ENCODE measurements around the gene RALGPS2. TPM values are rescaled to one million over a fixed set of nuclear protein-coding genes. Genes with fewer than 3 reads are reported as not detected.

Gene RALGPS2
- total and polyA plus RNA-seq, 2 donors (not counting 1 experiment from before 2014, with no cell fraction given): 59.6 to 251 TPM

GRCh38 chr1:178768423-178768822 lies 43.4 kb downstream of the RALGPS2 start:
- DNase-seq: peak; percentile 44
- no peaks in the 10 kb centered on the region for H3K27me3 ChIP-seq (replicated peaks in 1 of 4; ENCODE audit: control extremely low read depth in 1 of 4, control insufficient read depth in 3 of 4, insufficient read depth in 4 of 4, low read length in 3 of 4)
- peak overlapping the region; percentile 24 for H3K9ac ChIP-seq (ENCODE audit: low read length)
- Mint-ChIP-seq H3K27me3 (no peaks in the 10 kb centered on the region), H3K27ac (peak overlapping the region; percentile 74), H3K4me3 (peak overlapping the region; percentile 30), H3K9me3 (ENCODE audit: insufficient read depth) (peaks cover 15% of the 10 kb centered on the region), H3K4me1 (peaks cover 66% of the 10 kb centered on the region)
- peaks cover 9 to 52% (median 30%) of the 10 kb centered on the region in 3 donors for H3K9me3 ChIP-seq (ENCODE audit: control extremely low read depth in 1 of 3, control insufficient read depth in 2 of 3, insufficient read depth in 1 of 3, low read length in 2 of 3)
- H3K36me3 ChIP-seq (replicated peaks in 1 of 2; ENCODE audit: control extremely low read depth in 1 of 2, control insufficient read depth in 1 of 2, extremely low read depth in 1 of 2, insufficient read depth in 2 of 2, low read length in 1 of 2): peaks cover 13 to 88% of the 10 kb centered on the region in 2 experiments
- peak overlapping the region; percentile 29 for H3K4me2 ChIP-seq (replicated peaks; ENCODE audit: low read depth, low read length, poor library complexity, severe bottlenecking)
- H3K27ac ChIP-seq (ENCODE audit: low read length in 2 of 2): peak overlapping the region; percentile 0 to 17
- H4K20me1 ChIP-seq (ENCODE audit: control insufficient read depth, insufficient read depth, low read length, poor library complexity, severe bottlenecking): peaks cover 69% of the 10 kb centered on the region
- intact Hi-C loops (cut with micrococcal nuclease): no loop called here
- peaks cover 33 to 44% of the 10 kb centered on the region in 2 donors for H3K4me1 ChIP-seq (ENCODE audit: control insufficient read depth in 2 of 2, insufficient read depth in 2 of 2, low read length in 2 of 2)
- ChIA-PET POLR2A (interaction anchor here (0.6 kb wide), 1 partner anchor 16 kb away, joined by 6 read pairs; no protein-coding TSS in a partner anchor), CTCF (interaction anchor here (0.8 to 1.7 kb wide), 9 partner anchors 8 to 231 kb away, joined by 3 to 7 read pairs (median 3); no protein-coding TSS in a partner anchor)
- peak; percentile 47 for ATAC-seq (ENCODE audit: low read depth)
- no peak overlapping the region for H2AFZ ChIP-seq (ENCODE audit: insufficient read depth, low read depth, low read length, poor library complexity, severe bottlenecking)
- WGBS (ENCODE audit: insufficient coverage): 63% methylated on average over 3 of the region's 4 CpGs
- no peak overlapping the region for H3K4me3 ChIP-seq (ENCODE audit: control extremely low read depth in 1 of 5, extremely low read depth in 1 of 5, insufficient read depth in 1 of 5, low read depth in 2 of 5, low read length in 4 of 5)
- H3K79me2 ChIP-seq (ENCODE audit: control insufficient read depth, insufficient read depth, low read length): peaks cover 100% of the 10 kb centered on the region
- no peak for TF ChIP-seq EZH2 (IDR thresholded peaks at IDR 0.05; ENCODE audit: borderline replicate concordance, insufficient read depth, low read depth, low read length, poor library complexity, severe bottlenecking)
- TF ChIP-seq, protein P1, sequence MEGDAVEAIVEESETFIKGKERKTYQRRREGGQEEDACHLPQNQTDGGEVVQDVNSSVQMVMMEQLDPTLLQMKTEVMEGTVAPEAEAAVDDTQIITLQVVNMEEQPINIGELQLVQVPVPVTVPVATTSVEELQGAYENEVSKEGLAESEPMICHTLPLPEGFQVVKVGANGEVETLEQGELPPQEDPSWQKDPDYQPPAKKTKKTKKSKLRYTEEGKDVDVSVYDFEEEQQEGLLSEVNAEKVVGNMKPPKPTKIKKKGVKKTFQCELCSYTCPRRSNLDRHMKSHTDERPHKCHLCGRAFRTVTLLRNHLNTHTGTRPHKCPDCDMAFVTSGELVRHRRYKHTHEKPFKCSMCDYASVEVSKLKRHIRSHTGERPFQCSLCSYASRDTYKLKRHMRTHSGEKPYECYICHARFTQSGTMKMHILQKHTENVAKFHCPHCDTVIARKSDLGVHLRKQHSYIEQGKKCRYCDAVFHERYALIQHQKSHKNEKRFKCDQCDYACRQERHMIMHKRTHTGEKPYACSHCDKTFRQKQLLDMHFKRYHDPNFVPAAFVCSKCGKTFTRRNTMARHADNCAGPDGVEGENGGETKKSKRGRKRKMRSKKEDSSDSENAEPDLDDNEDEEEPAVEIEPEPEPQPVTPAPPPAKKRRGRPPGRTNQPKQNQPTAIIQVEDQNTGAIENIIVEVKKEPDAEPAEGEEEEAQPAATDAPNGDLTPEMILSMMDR (IDR thresholded peaks at IDR 0.05): peak; percentile 73

DNA sequence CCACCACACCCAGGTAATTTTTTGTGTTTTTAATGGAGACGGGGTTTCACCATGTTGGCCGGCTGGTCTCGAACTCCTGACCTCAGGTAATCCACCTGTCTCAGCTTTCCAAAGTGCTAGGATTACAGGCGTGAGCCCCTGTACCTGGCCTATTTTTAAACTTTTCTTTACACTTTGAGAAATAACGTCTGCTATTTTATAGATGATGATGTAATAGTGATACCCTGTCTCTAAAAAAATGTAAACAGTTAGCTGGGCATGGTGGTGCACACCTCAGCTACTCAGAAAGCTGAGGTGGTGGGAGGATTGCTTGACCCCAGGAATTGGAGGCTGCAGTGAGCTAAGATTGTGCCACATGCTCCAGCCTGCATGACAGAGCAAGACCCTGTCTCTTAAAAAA lies 47.9 kb downstream of the RALGPS2 start:
- Histone ChIP-seq H3K27me3 (replicated peaks in 1 of 4; ENCODE audit: control extremely low read depth in 1 of 4, control insufficient read depth in 3 of 4, insufficient read depth in 4 of 4, low read length in 3 of 4) (no peaks in the 10 kb centered on the region), H3K4me1 (ENCODE audit: control insufficient read depth in 2 of 2, insufficient read depth in 2 of 2, low read length in 2 of 2) (peaks cover 27 to 52% of the 10 kb centered on the region in 2 donors), H3K9me3 (ENCODE audit: control extremely low read depth in 1 of 3, control insufficient read depth in 2 of 3, insufficient read depth in 1 of 3, low read length in 2 of 3) (peaks cover 1 to 28% (median 9%) of the 10 kb centered on the region in 3 donors), H3K9ac (ENCODE audit: low read length) (no peak overlapping the region), H3K36me3 (replicated peaks in 1 of 2; ENCODE audit: control extremely low read depth in 1 of 2, control insufficient read depth in 1 of 2, extremely low read depth in 1 of 2, insufficient read depth in 2 of 2, low read length in 1 of 2) (peaks cover 6 to 71% of the 10 kb centered on the region in 2 experiments), H3K4me2 (replicated peaks; ENCODE audit: low read depth, low read length, poor library complexity, severe bottlenecking) (no peak overlapping the region), H3K27ac (ENCODE audit: low read length in 2 of 2) (peak overlapping the region in 1 of 2 donors; percentile 45), H3K4me3 (ENCODE audit: control extremely low read depth in 1 of 5, extremely low read depth in 1 of 5, insufficient read depth in 1 of 5, low read depth in 2 of 5, low read length in 4 of 5) (no peak overlapping the region), H2AFZ (ENCODE audit: insufficient read depth, low read depth, low read length, poor library complexity, severe bottlenecking) (no peak overlapping the region), H3K79me2 (ENCODE audit: control insufficient read depth, insufficient read depth, low read length) (peaks cover 88% of the 10 kb centered on the region), H4K20me1 (ENCODE audit: control insufficient read depth, insufficient read depth, low read length, poor library complexity, severe bottlenecking) (peaks cover 64% of the 10 kb centered on the region)
- Mint-ChIP-seq H3K4me3 (no peak overlapping the region), H3K27me3 (no peaks in the 10 kb centered on the region), H3K27ac (no peak overlapping the region), H3K9me3 (ENCODE audit: insufficient read depth) (no peaks in the 10 kb centered on the region), H3K4me1 (peaks cover 59% of the 10 kb centered on the region)
- WGBS (ENCODE audit: insufficient coverage): 100% methylated on average over 3 of the region's 5 CpGs
- DNase-seq: no peak
- intact Hi-C loops (cut with micrococcal nuclease): loop anchor here (10.0 kb wide), 1 partner anchor 52 kb away; no protein-coding TSS in a partner anchor
- CTCF ChIA-PET: interaction anchor here (0.6 to 3.0 kb wide), 6 partner anchors 11 to 230 kb away, joined by 3 to 23 read pairs (median 6); no protein-coding TSS in a partner anchor
- ATAC-seq (ENCODE audit: low read depth): no peak
- POLR2A ChIA-PET: no interaction called here
- no peak for TF ChIP-seq EZH2 (IDR thresholded peaks at IDR 0.05; ENCODE audit: borderline replicate concordance, insufficient read depth, low read depth, low read length, poor library complexity, severe bottlenecking)
- TF ChIP-seq, protein P1 (IDR thresholded peaks at IDR 0.05): no peak

Data from B cell (primary cell).